Skin of body (tissue), 1 donor: Measurements from ENCODE around the gene ARMC12. TPM values are rescaled to one million over a fixed set of nuclear protein-coding genes. Genes with fewer than 3 reads are reported as not detected.

ENCODE experiments used
- total RNA-seq: library from RNA; depleted of rRNA; stranded (reverse); fragments of >200 nt; gene quantifications from one replicate; pipeline ENCODE4 v1.2.3, GENCODE V29; 2014

Gene ARMC12
- total RNA-seq, 1 donor from 2014 or later, result not detected

Other genes starting within 250 kb of the ARMC12 start
- gene TEAD3, start 240.0 kb upstream of the ARMC12 start, total RNA-seq, result 14.3 TPM
- gene TULP1, start 224.1 kb upstream of the ARMC12 start, total RNA-seq, result 0.39 TPM
- 10.3 TPM for gene FKBP5, start 48.1 kb upstream of the ARMC12 start, total RNA-seq
- gene CLPSL2, start 39.6 kb downstream of the ARMC12 start, total RNA-seq, result not detected
- not detected for gene CLPSL1, start 44.0 kb downstream of the ARMC12 start, total RNA-seq
- 2.7 TPM for gene CLPS, start 60.3 kb downstream of the ARMC12 start, total RNA-seq
- not detected for gene LHFPL5, start 68.3 kb downstream of the ARMC12 start, total RNA-seq
- 54.5 TPM for gene SRPK1, start 184.1 kb downstream of the ARMC12 start, total RNA-seq